Subcutaneous adipose tissue (tissue), 4 donors: ENCODE measurements around the gene CRYGN. TPM values are rescaled to one million over a fixed set of nuclear protein-coding genes. Genes with fewer than 3 reads are reported as not detected.

Experiments used
- CTCF ChIP-seq: fragments of 450-650 bp; IDR thresholded peaks from one replicate; pipeline ENCODE4 v1.5.1; 2016; ENCODE audit warnings: low read depth, mild to moderate bottlenecking, control low read depth, antibody characterized with exemption, moderate library complexity
- total RNA-seq, 4 donors: library from RNA; depleted of rRNA; stranded (reverse); fragments of >200 nt; gene quantifications; one replicate each; pipeline ENCODE4 v1.1.0, GENCODE V29; 2016

CRYGN gene
- total RNA-seq, 4 donors from 2014 or later, result 1.3 TPM; not detected in 3

- TF ChIP-seq CTCF, result no peak
Observed at GRCh38 chr7:151457534-151457933, 17.6 kb upstream of the CRYGN start.

GRCh38 chr7:151456782-151457181 is 16.8 kb upstream of the CRYGN start:
- TF ChIP-seq CTCF, result no peak

GRCh38 chr7:151456276-151456675 is 16.3 kb upstream of the CRYGN start:
- no peak for TF ChIP-seq CTCF

GRCh38 chr7:151455690-151456089 is 15.7 kb upstream of the CRYGN start:
- TF ChIP-seq CTCF, result no peak

- no peak for TF ChIP-seq CTCF
Observed at GRCh38 chr7:151454932-151455530, 15.1 kb upstream of the CRYGN start.

GRCh38 chr7:151454305-151454704 is 14.4 kb upstream of the CRYGN start:
- TF ChIP-seq CTCF, result no peak

GRCh38 chr7:151453326-151453791 is 13.4 kb upstream of the CRYGN start:
- no peak for TF ChIP-seq CTCF
